Hematopoietic multipotent progenitor cell (in vitro differentiated cells): ENCODE data around the gene DSCAML1. TPM values are rescaled to one million over a fixed set of nuclear protein-coding genes. Genes with fewer than 3 reads are reported as not detected.

ENCODE experiments used
- DNase-seq, 3 donors: peaks; one replicate each; pipeline ENCODE4 v3.0.0-alpha.2; 2011 to 2015; ENCODE audit warnings: low read depth in 2 of 3, low spot score in 2 of 3
- total RNA-seq: library from RNA; depleted of rRNA; stranded (reverse); fragments of >200 nt; gene quantifications from one replicate; pipeline ENCODE4 v1.2.3, GENCODE V29; 2012

The DSCAML1 gene
- total RNA-seq, 1 donor: 0.27 TPM

DNA sequence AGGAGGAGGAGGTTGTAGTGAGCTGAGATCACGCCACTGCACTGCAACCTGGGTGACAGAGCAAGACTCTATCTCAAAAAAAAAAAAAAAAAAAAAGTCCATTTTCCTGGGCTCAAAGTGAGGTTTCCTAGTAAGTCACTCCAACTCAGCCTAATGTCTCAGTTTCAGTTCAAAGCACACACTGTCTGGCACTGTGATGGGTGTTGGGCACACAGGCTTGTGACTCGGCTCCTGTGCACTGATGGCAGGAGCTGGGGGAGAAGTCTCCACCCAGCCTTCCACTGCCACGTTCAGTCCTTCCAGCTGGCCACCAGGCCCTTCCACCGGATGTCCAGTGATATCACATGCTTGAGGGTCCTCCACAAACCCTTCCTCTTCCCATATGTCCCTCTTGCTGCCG lies 283.4 kb downstream of the DSCAML1 start:
- DNase-seq: no peak

DNA sequence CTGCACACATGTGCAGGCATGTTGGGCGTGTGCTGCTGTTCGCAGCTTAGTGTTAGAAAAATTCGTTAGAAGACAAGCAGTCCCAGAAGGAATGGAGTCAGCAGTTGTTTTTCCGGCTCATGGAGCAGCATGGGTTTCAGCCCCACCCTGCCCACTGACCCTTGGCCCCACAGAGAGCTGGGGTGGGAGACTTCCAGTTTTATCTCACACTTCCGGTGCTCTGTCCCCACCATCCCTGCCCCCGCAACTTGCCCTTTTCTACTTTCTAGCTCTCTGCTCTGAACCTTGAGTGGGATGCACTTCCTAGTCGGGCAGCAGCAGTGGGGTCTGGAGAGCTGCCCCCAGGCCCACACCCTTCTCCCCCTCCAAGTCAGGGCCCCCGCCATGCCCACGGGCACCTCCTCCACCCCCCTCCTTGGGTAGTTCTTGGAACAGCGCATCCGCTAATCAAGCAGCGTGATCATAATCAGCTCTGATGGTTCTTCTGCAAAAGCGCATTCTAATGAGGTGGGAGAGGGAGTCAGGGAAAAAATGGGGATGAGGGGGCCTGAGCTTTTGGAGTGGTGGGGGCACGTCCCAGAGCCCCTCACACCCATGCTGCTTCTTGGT lies 285.0 kb downstream of the DSCAML1 start:
- DNase-seq: no peak

DNA sequence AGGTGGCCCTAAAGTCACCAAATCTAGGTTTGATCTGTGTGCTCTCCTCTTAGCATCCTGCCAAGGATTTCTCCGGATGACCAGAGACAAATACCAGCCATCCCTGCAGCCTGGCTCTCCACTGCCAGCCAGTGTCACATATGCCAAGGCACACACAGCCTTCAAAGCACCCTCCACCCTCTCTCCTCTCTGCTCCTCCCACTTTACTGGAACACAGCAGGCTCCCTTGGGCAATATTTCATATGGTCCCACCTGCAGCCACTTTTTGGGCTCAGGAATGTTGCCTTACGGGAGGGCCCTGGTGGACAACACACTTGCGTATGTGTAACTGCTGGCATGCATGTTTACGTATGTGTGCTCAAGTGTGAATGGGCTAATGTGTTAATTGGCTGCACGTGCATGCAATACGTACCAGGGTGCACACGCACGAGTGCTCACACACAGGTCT lies 285.5 kb downstream of the DSCAML1 start:
- DNase-seq: no peak

DNA sequence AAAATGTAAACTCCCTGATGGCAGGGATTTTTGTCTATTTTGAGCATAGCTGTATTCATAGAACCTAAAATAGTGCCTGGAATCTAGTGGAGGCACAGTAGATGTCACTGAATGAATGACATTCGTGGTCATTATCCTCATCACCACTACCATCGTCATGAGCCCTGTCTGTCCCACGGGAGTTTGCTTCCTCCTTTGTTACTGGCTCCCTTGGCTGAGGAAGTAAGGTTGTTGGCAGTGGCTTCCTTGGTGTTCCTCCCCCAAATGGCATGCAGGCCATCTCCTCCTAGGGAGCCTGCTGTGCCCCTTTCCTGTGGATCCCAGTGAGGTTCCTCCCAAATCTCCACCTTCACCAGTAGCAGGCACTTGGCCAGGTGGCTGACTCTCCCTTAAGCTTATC lies 286.4 kb downstream of the DSCAML1 start:
- DNase-seq: no peak

DNA sequence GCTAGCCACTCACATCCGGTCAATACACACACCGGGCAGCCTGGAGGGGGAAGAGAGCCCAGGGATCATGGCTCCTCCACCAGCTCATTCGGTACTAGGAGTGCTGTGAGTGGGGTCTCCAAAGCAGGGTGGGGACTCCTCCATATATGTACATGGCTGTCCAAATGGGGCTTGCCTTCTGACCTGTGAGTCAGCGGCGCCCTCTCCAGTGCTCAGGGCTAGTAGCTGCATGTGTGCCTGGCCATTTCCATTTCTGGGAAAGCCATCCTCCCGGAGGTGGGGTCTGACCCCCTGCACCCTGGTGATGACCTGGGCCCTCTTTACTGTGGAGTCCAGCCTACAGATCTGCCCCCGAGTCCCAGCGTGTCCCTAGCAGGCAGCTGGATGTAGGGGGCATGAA lies 287.5 kb downstream of the DSCAML1 start:
- DNase-seq: no peak

DNA sequence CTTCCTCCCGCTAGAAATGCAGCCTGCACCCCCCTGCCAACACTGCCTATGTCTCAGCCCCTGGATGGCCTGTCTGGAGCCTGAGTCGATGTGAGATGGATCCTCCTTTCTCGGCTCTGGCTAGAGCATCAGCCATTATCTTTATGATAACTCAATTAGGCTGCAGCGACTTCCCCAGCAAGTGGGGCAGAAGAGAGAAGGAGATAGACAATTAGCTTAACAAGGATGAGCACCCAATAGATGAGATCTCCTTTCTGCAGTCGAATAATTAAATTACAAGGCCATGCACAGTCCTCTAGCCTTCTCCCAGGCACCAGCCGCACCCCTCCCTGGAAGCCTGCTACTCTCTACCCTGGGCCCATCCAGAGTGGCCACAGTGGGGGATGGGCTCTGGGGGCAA lies 290.0 kb downstream of the DSCAML1 start:
- DNase-seq: no peak

DNA sequence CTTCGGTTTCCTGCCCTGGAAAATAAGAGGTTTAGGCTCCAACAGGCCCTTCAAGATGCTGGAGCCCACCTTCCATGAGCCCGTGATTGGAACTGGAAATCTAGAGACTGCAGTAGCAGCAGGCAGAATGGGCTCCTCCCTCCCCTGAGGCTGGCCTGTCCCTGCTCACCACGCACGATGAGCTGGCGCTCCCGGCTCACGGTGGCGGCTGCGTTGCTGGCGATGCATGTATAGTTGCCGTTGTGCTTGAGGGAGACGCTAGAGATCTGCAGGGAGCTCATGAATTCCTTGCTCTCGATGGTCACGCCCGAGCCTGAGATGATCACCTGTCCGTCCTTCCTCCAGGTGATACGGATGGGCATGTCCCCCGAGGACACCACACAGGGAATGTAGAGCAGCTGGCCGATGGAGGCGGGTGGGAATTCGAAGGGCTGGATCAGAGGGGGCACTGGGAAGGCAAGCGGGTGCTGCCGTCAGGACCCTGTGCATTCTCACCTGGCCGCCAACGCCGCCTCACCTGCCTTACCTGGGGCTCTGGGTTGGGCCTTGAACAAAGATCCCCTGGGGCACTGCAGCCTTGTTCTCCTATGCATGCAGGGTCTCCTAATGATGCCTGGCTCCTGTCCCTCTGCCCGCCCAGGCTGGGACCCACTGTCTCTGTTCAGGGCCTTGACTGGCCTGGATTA lies 291.6 kb downstream of the DSCAML1 start:
- DNase-seq: no peak

DNA sequence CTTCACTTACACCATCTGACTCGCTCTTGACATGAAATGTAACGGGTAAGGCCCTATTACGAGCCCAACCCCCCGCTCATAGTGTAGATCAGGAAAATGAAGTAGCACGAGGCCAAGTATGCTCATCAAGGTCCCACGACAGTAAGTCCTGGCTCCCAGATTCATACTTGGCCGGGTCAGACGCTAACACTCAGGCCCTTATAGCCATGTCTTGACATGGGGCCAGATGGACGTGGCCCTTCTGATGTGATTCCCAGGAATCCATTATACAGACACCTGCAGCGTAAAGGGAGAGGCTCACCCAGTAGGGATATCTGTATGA lies 294.3 kb downstream of the DSCAML1 start:
- DNase-seq: no peak

DNA sequence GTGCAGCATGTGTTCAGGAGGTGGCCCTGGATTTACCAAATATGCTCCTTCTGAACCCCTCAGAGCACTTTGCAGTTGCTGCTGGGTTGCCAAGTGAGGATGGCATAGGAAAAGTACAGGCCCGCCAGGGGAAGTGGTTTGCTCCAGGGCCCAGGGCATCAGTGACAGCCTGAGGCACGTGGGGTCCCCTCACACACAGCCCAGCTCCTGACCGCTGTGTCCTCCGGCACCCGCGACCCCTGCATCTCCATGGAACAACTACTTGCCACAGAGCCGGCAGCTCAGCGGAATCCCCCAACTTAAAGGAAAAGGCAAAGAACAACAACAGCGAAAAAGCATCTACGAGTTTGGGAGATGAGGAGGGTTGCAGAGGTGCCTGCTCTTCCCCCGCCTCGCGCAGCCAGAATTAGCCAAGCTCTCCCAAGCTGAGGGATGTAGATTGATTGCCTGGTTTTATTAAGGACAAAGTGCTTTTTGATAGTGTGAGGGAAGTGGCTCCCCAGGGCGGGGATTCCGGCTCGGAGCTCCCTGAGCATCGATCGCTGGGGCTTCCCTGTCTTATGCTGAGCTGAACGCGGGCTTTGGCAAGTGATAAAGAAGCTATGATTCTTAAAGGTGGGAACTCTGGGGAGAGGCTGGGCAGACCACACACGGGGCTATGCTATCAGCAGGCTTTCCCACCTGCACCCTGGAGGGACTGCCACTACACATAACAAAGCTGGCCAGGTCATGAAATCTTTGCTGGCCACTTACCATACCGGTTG lies 294.8 kb downstream of the DSCAML1 start:
- DNase-seq: no peak

DNA sequence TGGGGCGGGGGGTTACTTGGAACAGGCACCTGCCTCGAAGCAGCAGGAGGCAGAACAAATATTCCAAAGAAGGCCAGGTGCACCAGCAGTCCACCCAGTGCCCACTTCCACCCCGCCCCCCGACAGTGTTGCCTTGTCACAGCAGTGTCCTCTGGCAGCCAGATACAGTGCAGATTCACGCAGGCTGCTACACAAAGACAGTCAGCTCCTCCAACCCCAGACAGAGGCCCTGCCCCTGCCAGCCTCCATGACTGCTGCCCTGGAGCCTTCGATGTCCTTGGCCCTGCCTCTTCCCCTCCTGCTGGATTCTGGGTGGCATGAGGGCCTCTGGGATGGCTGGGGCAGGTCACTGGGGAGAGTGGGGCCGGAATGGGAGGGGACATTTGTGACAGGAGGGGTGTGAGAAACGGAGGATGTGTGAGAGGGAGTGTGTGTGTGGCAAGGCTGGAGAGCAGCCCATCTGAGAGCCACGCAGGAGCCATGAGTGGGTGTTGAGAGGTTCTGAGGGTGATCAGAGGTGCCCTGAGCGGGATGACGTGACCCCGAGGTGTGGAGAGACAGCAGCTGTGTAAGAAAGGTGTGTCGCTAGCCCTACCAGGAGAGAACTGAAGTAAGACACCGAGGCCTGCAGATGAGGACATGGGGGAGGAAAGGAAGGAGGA lies 295.6 kb downstream of the DSCAML1 start:
- no peak for DNase-seq

DNA sequence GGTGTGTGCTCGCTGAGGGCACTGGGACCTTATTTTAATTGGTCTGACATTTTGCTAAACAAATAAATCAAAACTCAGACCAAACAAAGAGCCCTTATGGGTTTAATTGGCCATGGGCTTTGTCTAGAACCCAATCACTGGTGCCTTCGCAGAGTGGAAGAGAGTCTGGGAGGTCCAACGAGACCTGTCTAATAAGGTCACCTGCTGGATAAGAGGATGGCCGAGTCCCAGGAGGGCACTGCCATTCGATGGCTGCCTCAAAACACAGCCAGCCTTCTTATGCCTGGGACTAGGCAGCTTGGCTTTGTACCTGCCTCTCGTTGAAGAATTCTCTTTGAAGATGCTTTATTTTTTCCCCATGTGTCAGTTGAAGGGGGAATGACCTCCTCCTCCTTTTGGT lies 298.2 kb downstream of the DSCAML1 start:
- DNase-seq: no peak

DNA sequence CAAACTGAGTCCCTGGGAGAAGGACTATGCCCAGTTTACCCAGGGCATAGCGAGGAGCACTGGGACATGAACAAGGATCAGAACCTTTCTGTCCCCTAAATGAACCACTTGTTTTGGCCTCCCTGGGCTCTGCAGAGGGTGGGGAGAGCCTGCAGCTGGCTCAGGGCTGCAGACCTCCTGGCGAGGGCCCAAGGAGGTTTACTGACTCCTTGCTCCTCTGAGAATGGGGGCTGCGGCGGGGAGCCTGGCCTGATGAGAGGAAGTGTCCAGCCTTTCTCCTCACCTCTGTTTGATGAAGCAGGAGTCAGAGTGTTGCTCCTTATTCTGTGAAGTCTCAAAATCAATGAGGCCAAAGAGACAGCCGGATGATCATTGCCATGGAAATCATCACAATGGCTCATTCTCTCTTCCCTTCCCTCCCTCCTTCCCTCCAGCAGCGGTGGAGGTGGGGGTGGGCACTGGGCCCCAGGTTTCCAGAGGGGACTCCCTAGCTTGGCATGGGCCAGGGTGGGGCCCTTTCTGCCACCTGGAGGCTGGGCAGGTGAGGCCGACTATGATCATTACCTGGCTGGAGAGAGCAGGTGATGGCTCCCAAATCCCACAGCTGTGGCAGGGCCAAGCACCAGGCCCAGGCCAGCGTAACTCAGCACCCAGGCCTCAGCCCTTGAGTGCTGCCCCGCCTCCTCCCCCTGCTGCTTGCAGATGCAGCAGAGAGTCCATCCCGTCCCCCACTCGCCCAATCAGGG lies 299.6 kb downstream of the DSCAML1 start:
- DNase-seq: no peak

DNA sequence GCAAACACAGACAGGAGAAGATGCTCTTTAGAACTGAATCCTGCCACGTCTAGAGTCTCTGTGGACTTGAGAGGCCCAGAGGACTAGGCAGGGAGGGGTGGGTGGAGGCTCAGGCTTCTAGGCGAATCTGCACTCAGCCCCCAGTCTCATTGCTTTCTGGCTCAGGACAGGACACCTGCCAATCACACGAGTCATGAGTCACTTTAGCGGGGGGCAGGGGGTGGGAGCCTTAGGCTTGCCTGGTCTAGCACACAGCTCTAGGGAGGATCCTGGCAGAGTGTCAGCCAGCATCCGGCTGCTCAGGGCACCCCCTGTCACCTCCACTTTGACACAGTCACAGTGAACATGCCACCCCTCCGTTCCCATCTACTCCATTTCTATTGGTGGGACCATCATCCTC lies 301.7 kb downstream of the DSCAML1 start:
- DNase-seq: no peak

DNA sequence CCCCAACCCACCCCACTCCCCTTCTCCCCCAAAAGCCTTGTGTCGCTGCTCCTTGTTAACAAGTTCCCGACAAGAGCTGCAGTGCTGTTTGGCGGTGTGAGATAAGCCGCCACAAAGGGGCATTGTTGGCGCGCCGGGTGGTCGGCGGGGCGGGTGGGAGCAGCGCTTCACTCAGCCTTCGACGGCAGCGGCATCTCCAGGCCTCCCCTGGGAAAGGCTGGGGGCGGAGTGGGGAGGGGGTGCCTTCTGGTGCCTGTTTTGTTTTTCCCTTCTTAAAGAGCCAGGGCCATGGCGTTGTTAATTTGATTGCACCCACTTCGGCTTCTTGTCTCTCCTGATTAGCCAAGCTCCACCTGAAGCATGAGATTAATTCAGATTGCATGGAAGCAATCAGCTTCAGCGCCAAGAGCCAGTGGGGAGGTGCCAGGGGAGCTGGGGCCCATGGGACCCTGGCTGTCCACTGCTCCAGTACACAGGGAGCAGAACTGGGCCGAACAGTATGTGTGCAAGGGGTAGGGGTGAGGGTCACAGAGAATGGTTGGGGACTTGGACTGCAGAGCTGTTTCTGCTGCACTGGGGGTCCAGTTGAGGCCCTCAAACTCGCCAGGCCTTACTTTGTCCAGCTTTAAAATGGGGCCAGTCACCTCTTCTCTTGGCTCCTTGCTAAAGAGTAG lies 304.3 kb downstream of the DSCAML1 start:
- DNase-seq: peak in 2 of 3 donors; percentile 24 to 36

DNA sequence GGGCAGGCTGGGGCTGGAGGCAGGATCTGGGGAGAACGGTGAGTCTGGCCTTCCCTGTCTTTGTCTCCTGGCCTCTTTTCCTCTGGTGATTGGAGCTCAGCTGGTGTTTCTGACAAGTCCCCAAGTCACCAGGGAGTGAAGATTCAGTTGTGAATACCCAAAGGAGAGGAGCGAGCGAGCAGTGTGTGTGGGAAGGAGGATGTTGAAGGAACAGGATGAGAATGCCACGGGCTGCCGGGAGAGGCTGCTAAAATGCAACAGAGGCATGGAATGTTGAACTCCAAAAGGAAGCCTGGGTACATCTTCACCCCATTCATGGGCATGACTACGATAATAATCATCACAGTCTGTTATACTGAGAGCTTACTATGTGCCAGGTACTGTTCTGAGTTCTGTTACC lies 306.1 kb downstream of the DSCAML1 start:
- DNase-seq: no peak

DNA sequence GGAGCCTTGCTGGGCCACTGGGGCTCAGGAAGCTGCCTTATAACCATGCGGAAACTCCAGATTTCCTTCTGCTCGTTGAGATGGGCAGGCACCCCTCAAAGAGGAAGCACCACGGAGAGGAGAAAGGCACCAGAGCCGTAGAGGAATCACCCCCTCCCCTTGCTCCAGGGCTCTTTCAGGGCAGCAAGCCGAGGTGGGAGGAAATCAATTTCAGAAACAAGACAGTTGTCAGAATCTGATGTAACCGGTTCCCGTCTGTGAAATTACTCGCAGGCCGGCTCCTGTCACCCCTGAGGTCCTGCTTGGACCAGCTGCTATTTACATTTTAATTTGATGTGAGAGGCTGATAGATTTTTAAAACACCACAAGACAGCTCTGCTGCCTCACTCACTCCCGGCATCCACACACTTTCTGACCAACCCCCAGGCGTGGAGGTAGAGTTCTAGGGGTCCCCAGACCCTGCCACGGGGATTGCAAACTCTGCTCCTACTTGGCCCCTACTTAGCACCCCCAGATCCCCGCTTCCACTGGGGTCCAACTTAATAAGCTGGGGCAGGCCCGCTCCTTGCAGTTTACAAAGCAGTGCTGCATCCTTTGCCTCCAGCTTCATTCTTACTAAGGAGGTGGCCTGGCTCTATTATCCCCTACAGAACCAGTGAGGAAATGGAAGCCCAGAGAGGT lies 306.9 kb downstream of the DSCAML1 start:
- peak in 2 of 3 donors; percentile 55 to 70 for DNase-seq

DNA sequence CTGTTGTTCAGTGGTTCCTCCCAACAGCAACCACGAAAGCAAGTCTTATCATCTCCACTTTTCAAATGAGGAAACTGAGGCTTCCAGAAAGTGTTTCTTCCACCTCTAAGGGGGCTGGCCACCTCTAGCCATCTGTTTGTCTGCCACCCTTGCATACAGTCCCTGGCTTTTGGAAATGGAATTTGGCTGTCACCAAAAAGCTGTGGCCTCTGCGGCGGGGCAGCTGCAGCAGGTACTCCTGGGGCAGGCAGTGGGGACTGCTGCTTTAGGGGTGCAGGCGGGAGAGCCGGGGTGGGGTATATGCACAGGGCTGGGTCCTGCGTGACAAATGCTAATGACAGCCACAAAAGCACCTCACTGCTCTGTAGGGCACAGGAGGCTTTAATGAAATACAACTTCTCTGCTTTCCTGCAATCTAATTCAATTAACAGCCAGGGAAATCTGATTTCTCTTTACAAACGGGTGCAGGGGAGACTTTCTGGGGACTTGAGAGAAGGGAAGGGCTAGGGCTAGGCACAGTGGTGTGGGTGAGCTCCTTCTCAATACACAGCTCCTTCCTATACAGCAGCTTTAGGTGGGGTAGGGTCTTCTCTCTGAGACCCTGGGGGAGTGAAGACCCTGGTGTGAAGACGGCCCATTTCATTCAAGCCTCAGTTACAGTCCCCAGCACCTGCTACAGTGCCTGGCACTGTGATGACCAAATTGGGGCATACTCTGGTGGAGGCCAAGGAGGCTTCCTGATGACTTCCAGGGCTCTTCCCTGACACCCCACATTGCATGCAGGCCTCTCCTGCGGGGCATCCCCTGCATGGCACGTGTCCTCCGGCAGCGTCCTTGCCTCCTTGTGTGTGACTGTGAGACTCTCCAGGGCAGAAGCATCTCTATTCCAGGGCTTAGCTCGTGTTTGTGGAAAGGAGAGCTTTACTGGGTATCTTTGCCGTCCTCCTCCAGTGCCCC lies 307.7 kb downstream of the DSCAML1 start:
- DNase-seq: no peak

DNA sequence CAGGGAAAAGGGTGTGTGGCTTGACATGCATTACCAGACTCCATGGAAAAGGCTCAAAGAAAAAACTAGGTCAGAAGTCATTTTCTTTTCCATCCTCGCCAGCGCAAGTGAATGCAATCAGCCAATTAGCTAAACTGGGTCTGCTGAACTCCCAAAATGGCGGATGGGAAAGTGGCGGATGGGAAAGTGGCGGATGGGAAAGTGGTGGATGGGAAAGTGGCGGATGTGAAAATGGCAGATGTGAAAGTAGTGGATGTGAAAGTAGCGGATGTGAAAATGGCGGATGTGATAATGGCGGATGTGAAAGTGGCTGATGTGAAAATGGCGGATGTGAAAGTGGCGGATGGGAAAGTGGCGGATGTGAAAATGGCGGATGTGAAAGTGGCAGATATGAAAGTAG lies 311.0 kb downstream of the DSCAML1 start:
- DNase-seq: no peak

DNA sequence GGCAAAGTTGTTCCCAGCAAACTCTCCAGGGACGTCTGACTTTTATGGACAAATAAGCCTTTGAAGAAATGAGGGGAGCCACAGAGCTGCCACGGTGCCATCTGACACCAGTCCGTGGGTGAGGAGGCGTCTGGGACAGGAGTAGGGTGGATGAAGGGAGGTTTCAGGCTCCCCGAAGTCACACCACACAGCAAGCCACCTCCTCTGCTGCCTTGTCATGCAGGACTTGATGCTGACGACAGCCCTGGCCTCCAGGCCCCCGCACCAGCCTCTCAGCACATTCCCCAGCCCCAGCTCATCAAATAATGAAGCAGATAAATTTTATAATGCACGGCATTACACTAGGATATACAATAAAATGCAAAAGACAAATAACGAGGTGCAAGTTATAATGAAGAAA lies 312.9 kb downstream of the DSCAML1 start:
- DNase-seq: no peak
